Mesendoderm (in vitro differentiated cells): Measurements from ENCODE around the gene ICOS.

Source experiments
- DNase-seq: peaks from one replicate; pipeline ENCODE4 v3.0.0; 2013
- H2AK5ac ChIP-seq: 2 replicates; pipeline ENCODE4 v1.6.1; 2013; ENCODE audit warnings: low read length, inconsistent platforms
- H2BK120ac ChIP-seq: 2 replicates; pipeline ENCODE4 v1.6.1; 2013; ENCODE audit warnings: low read depth, mild to moderate bottlenecking, low read length, moderate library complexity, mixed read lengths
- H2BK15ac ChIP-seq: replicated peaks from 2 replicates; pipeline ENCODE4 v1.6.1; 2013; ENCODE audit warnings: low read depth, mild to moderate bottlenecking, moderate library complexity
- H2BK5ac ChIP-seq: 2 replicates; pipeline ENCODE4 v1.6.1; 2013; ENCODE audit warnings: low read length, inconsistent platforms
- H3K18ac ChIP-seq: 2 replicates; pipeline ENCODE4 v1.6.1; 2013; ENCODE audit warnings: mild to moderate bottlenecking, low read length, mixed read lengths
- H3K23ac ChIP-seq: one replicate; pipeline ENCODE4 v1.6.1; 2013; ENCODE audit warnings: low read length
- H3K27ac ChIP-seq: 2 replicates; pipeline ENCODE4 v1.5.1; 2013; ENCODE audit warnings: low read depth, mild to moderate bottlenecking, inconsistent platforms, low read length, moderate library complexity
- H3K27me3 ChIP-seq: 2 replicates; pipeline ENCODE4 v1.6.1; 2013; ENCODE audit warnings: low read length, control low read depth, mild to moderate bottlenecking, inconsistent platforms; ENCODE audit not compliant: insufficient read depth, poor library complexity
- H3K36me3 ChIP-seq: 2 replicates; pipeline ENCODE4 v1.6.1; 2013; ENCODE audit warnings: low read length, inconsistent platforms; ENCODE audit not compliant: control insufficient read depth, insufficient read depth
- H3K4ac ChIP-seq: one replicate; pipeline ENCODE4 v1.6.1; 2013; ENCODE audit warnings: low read depth, mild to moderate bottlenecking, low read length, moderate library complexity
- H3K4me1 ChIP-seq: 2 replicates; pipeline ENCODE4 v1.6.1; 2013; ENCODE audit warnings: low read depth, low read length, inconsistent platforms; ENCODE audit not compliant: control insufficient read depth
- H3K4me2 ChIP-seq: 2 replicates; pipeline ENCODE4 v1.6.1; 2013; ENCODE audit warnings: low read length
- H3K4me3 ChIP-seq: 2 replicates; pipeline ENCODE4 v1.5.1; 2013; ENCODE audit warnings: mild to moderate bottlenecking, low read length
- H3K56ac ChIP-seq: one replicate; pipeline ENCODE4 v1.6.1; 2013; ENCODE audit warnings: low read length
- H3K79me1 ChIP-seq: 2 replicates; pipeline ENCODE4 v1.6.1; 2013; ENCODE audit warnings: low read length, inconsistent platforms
- H3K79me2 ChIP-seq: 2 replicates; pipeline ENCODE4 v1.6.1; 2013; ENCODE audit warnings: mild to moderate bottlenecking, low read length; ENCODE audit not compliant: control insufficient read depth, insufficient read depth
- H3K9ac ChIP-seq: 2 replicates; pipeline ENCODE4 v1.6.1; 2013; ENCODE audit warnings: low read length, inconsistent platforms
- H4K5ac ChIP-seq: one replicate; pipeline ENCODE4 v1.6.1; 2013; ENCODE audit warnings: low read length
- H4K8ac ChIP-seq: one replicate; pipeline ENCODE4 v1.6.1; 2013; ENCODE audit warnings: low read depth, mild to moderate bottlenecking, control low read depth, low read length, moderate library complexity
- WGBS: extraction: QIAGEN DNeasy Blood & Tissue Kit; methylation state at CpG from one replicate; pipeline ENCODE4 v1.1.7; 2013; ENCODE audit warnings: low lambda C conversion rate, missing lambda C conversion rate; ENCODE audit not compliant: insufficient coverage; ENCODE audit errors: extremely low coverage; 5-methylcytosine and 5-hydroxymethylcytosine counted together

The ICOS gene

GRCh38 chr2:203996692-203997091 lies 60.1 kb downstream of the ICOS start:
- no peak overlapping the region for H2BK15ac ChIP-seq
- no peaks in the 10 kb centered on the region for H3K27me3 ChIP-seq
- H3K36me3 ChIP-seq: no peaks in the 10 kb centered on the region
- H4K8ac ChIP-seq: no peak overlapping the region
- H3K4me2 ChIP-seq: no peak overlapping the region
- H2BK120ac ChIP-seq: no peak overlapping the region
- no CpG with 5 or more reads among the region's 5 CpGs for WGBS
- no peak for DNase-seq
- H3K4me3 ChIP-seq: no peak overlapping the region
- no peak overlapping the region for H3K56ac ChIP-seq
- no peak overlapping the region for H3K4ac ChIP-seq
- H3K18ac ChIP-seq: no peak overlapping the region
- H3K9ac ChIP-seq: no peak overlapping the region
- H4K5ac ChIP-seq: no peak overlapping the region
- no peaks in the 10 kb centered on the region for H3K79me2 ChIP-seq
- no peaks in the 10 kb centered on the region for H3K79me1 ChIP-seq
- H2BK5ac ChIP-seq: no peak overlapping the region
- no peak overlapping the region for H3K23ac ChIP-seq
- H2AK5ac ChIP-seq: no peak overlapping the region
- H3K4me1 ChIP-seq: peaks cover 2% of the 10 kb centered on the region
- H3K27ac ChIP-seq: no peak overlapping the region

DNA sequence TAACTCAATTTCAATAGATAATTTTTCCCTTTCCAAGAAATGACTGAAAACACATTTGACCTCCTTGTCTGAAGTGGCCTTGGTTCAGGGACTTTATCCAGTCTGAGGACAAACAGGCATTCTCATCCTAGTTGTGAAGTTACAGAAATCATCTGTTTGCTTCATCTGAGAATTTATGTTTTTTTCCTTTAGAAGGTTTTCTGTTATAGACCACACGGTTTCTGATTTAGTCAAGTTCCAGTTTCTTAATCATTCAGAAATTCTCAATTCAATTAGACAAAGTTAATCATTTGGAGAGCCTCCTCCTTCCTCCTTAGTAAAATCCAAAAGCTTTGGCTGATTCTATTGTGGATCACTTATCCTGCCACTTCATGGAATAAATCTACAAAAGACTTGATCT lies 60.9 kb downstream of the ICOS start:
- no peak overlapping the region for H3K56ac ChIP-seq
- no CpG with 5 or more reads among the region's 1 CpG for WGBS
- no peak overlapping the region for H2BK5ac ChIP-seq
- no peaks in the 10 kb centered on the region for H3K79me1 ChIP-seq
- no peak overlapping the region for H3K4me3 ChIP-seq
- no peak overlapping the region for H4K5ac ChIP-seq
- H3K18ac ChIP-seq: no peak overlapping the region
- H3K9ac ChIP-seq: no peak overlapping the region
- H3K27me3 ChIP-seq: no peaks in the 10 kb centered on the region
- peaks cover 2% of the 10 kb centered on the region for H3K4me1 ChIP-seq
- H2AK5ac ChIP-seq: no peak overlapping the region
- H4K8ac ChIP-seq: no peak overlapping the region
- no peak overlapping the region for H2BK120ac ChIP-seq
- no peak overlapping the region for H3K4me2 ChIP-seq
- H3K23ac ChIP-seq: no peak overlapping the region
- no peaks in the 10 kb centered on the region for H3K79me2 ChIP-seq
- no peak overlapping the region for H3K4ac ChIP-seq
- no peak overlapping the region for H2BK15ac ChIP-seq
- H3K36me3 ChIP-seq: no peaks in the 10 kb centered on the region
- no peak for DNase-seq
- H3K27ac ChIP-seq: no peak overlapping the region

DNA sequence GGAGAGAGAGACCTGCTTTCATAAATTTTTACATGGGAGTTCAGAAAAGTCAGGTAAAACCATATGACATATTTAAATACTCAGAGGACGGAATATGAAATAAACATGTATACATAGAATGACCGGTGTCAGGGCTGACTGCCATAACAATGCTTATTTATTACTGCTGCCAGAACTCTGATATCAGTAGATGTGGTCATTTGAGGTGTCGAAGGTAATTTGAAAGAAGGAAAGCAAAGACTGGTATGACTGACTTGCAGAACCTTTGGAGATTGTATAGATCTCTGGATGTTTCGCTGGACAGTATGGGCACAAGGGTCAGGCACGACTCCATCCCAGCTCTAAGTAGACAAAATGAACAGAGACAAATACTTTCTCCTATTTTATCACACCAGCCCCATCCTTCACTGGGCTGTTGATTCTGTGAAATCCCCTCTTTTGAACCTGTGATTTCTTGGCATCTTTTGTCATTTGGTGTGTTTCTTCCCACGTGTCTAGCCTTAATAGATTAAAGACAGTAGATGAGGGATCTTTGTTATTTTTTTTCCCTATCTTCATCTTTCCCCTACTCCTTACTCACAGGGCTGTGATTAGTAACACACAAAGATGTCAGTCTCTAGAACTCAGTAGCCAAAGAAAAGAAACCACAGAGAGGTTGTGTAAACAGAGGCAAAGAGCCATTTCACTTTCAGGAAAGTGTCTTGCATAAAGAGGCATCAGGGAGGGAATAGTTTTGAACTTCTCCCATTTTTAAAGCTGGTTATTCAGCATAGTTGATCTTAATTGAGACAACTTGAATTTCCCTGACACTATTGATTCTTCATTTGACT lies 61.6 kb downstream of the ICOS start:
- no peak overlapping the region for H3K56ac ChIP-seq
- H3K79me2 ChIP-seq: no peaks in the 10 kb centered on the region
- H2BK120ac ChIP-seq: no peak overlapping the region
- no peak overlapping the region for H3K9ac ChIP-seq
- no peaks in the 10 kb centered on the region for H3K27me3 ChIP-seq
- H3K79me1 ChIP-seq: no peaks in the 10 kb centered on the region
- no peak overlapping the region for H2AK5ac ChIP-seq
- peaks cover 2% of the 10 kb centered on the region for H3K4me1 ChIP-seq
- H3K4me2 ChIP-seq: no peak overlapping the region
- H4K5ac ChIP-seq: no peak overlapping the region
- H3K4ac ChIP-seq: no peak overlapping the region
- DNase-seq: no peak
- no peak overlapping the region for H2BK15ac ChIP-seq
- H2BK5ac ChIP-seq: no peak overlapping the region
- WGBS: no CpG with 5 or more reads among the region's 6 CpGs
- H3K4me3 ChIP-seq: no peak overlapping the region
- no peak overlapping the region for H3K27ac ChIP-seq
- H4K8ac ChIP-seq: no peak overlapping the region
- H3K18ac ChIP-seq: no peak overlapping the region
- no peaks in the 10 kb centered on the region for H3K36me3 ChIP-seq
- H3K23ac ChIP-seq: no peak overlapping the region

DNA sequence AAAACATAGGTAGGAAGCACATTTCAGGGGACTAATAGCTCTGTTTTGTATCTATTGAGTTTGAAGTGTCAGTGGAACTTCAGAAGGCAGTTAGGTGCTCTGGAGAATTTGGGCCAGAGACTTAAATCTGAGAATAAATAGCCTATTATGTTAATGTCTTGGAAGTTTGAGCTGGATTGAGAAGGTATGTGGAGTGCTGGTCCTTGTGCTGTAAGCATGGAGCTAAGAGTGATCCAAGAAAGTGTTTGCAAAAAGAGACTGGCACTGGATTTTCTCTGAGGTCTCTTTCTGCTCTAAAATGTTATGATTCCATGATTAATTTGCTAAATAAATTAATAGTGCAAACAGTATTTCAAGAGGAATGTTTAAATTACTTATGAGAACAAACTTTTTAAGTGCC lies 63.3 kb downstream of the ICOS start:
- no peak overlapping the region for H3K9ac ChIP-seq
- no peak overlapping the region for H3K4me3 ChIP-seq
- H2BK120ac ChIP-seq: no peak overlapping the region
- H3K79me2 ChIP-seq: no peaks in the 10 kb centered on the region
- no peak overlapping the region for H4K8ac ChIP-seq
- H3K4me2 ChIP-seq: no peak overlapping the region
- H2AK5ac ChIP-seq: no peak overlapping the region
- no peak overlapping the region for H3K23ac ChIP-seq
- no peaks in the 10 kb centered on the region for H3K36me3 ChIP-seq
- H3K56ac ChIP-seq: no peak overlapping the region
- H4K5ac ChIP-seq: no peak overlapping the region
- peaks cover 1% of the 10 kb centered on the region for H3K4me1 ChIP-seq
- H3K18ac ChIP-seq: no peak overlapping the region
- no peak overlapping the region for H2BK5ac ChIP-seq
- no peaks in the 10 kb centered on the region for H3K79me1 ChIP-seq
- H3K27ac ChIP-seq: no peak overlapping the region
- no peak overlapping the region for H3K4ac ChIP-seq
- H2BK15ac ChIP-seq: no peak overlapping the region
- no peaks in the 10 kb centered on the region for H3K27me3 ChIP-seq
- DNase-seq: no peak

- DNase-seq: no peak
- no peak overlapping the region for H2BK120ac ChIP-seq
- H4K5ac ChIP-seq: no peak overlapping the region
- H3K27ac ChIP-seq: no peak overlapping the region
- H2BK15ac ChIP-seq: no peak overlapping the region
- H3K4me2 ChIP-seq: no peak overlapping the region
- no peak overlapping the region for H3K4me3 ChIP-seq
- H2AK5ac ChIP-seq: no peak overlapping the region
- no peak overlapping the region for H3K23ac ChIP-seq
- no peak overlapping the region for H3K56ac ChIP-seq
- H3K27me3 ChIP-seq: no peaks in the 10 kb centered on the region
- H3K79me1 ChIP-seq: no peaks in the 10 kb centered on the region
- H3K4ac ChIP-seq: no peak overlapping the region
- no peaks in the 10 kb centered on the region for H3K4me1 ChIP-seq
- no peak overlapping the region for H4K8ac ChIP-seq
- no peak overlapping the region for H3K18ac ChIP-seq
- H3K9ac ChIP-seq: no peak overlapping the region
- no peak overlapping the region for H2BK5ac ChIP-seq
- no peaks in the 10 kb centered on the region for H3K36me3 ChIP-seq
- H3K79me2 ChIP-seq: no peaks in the 10 kb centered on the region
Measured at GRCh38 chr2:204000446-204000845, 63.9 kb downstream of the ICOS start.
